Loucy (cell line): ENCODE data around the gene L3MBTL3.

Experiments
- H2AFZ ChIP-seq: fragments of 200-600 bp; sonication (generic); 2 replicates; pipeline ENCODE4 v1.6.0; 2016; ENCODE audit warnings: antibody characterized with exemption, mild to moderate bottlenecking, low read length, moderate library complexity
- H3F3A ChIP-seq: fragments of 200-600 bp; 2 replicates; pipeline ENCODE4 v1.6.0; 2016; ENCODE audit warnings: antibody characterized with exemption, low read depth, mild to moderate bottlenecking
- H3K27me3 ChIP-seq: fragments of 200-600 bp; sonication (generic); 2 replicates; pipeline ENCODE4 v1.6.1; 2014; ENCODE audit warnings: low read length, mild to moderate bottlenecking; ENCODE audit not compliant: insufficient read depth, poor library complexity, severe bottlenecking
- H3K36me3 ChIP-seq: fragments of 200-600 bp; sonication (generic); 2 replicates; pipeline ENCODE4 v1.6.1; 2016; ENCODE audit warnings: low read length; ENCODE audit not compliant: insufficient read depth
- H3K4me1 ChIP-seq: fragments of 200-600 bp; sonication (generic); 2 replicates; pipeline ENCODE4 v1.5.1; 2014; ENCODE audit warnings: low read length, mild to moderate bottlenecking; ENCODE audit not compliant: insufficient read depth, poor library complexity, severe bottlenecking
- H3K4me2 ChIP-seq: fragments of 200-600 bp; sonication (generic); 2 replicates; pipeline ENCODE4 v1.6.0; 2014; ENCODE audit warnings: antibody characterized with exemption, low read length, low read depth, mild to moderate bottlenecking; ENCODE audit not compliant: poor library complexity, severe bottlenecking
- H3K4me3 ChIP-seq: fragments of 200-600 bp; sonication (generic); 2 replicates; pipeline ENCODE4 v1.5.1; 2014; ENCODE audit warnings: low read length, mild to moderate bottlenecking, mixed read lengths; ENCODE audit not compliant: poor library complexity, severe bottlenecking
- H3K79me2 ChIP-seq: fragments of 200-600 bp; sonication (generic); 2 replicates; pipeline ENCODE4 v1.6.1; 2014; ENCODE audit warnings: low read length; ENCODE audit not compliant: insufficient read depth
- H3K9ac ChIP-seq: fragments of 200-600 bp; sonication (generic); 2 replicates; pipeline ENCODE4 v1.6.0; 2014; ENCODE audit warnings: mild to moderate bottlenecking, low read depth, low read length, moderate library complexity; ENCODE audit not compliant: poor library complexity, severe bottlenecking
- H3K9me2 ChIP-seq: fragments of 200-600 bp; sonication (generic); replicated peaks from 2 replicates; pipeline ENCODE4 v1.6.1; 2016; ENCODE audit warnings: low read depth, low read length, mixed read lengths
- H3K9me3 ChIP-seq: fragments of 200-600 bp; sonication (generic); 2 replicates; pipeline ENCODE4 v1.6.1; 2014; ENCODE audit warnings: mild to moderate bottlenecking, antibody characterized with exemption, low read length, low read depth; ENCODE audit not compliant: insufficient read depth
- H4K20me1 ChIP-seq: fragments of 200-600 bp; sonication (generic); 2 replicates; pipeline ENCODE4 v1.6.0; 2014; ENCODE audit warnings: antibody characterized with exemption, low read length, mild to moderate bottlenecking; ENCODE audit not compliant: insufficient read depth, poor library complexity, severe bottlenecking
- EZH2phosphoT487 ChIP-seq: fragments of 200-600 bp; IDR thresholded peaks from 2 replicates; pipeline ENCODE4 v1.6.1; 2018; ENCODE audit warnings: antibody characterized with exemption, mild to moderate bottlenecking, moderate library complexity, borderline replicate concordance
- TF ChIP-seq, protein P1 (sequence below): fragments of 200-600 bp; sonication (generic); conservative IDR thresholded peaks from 2 replicates; pipeline ENCODE4 v1.5.1; 2014; ENCODE audit warnings: mild to moderate bottlenecking, antibody characterized with exemption, low read length

Gene L3MBTL3

DNA sequence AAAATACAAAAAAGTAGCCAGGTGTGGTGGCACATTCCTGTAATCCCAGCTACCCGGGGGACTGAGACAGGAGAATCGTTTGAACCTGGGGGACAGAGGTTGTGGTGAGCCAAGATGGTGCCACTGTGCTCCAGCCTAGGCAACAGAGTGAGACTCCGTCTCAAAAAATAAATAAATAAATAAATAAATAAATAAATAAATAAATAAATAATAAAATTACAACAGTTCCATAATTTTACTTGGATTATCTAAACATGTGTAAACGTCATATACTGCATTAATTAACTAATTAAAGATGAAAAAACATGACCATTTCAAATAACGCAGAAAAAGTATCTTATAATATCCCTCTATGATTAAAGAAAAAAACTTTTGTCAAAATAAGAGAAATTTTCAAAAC lies 138.5 kb downstream of the L3MBTL3 start:
- Histone ChIP-seq H3K9me3 (no peaks in the 10 kb centered on the region), H3K9me2 (no peaks in the 10 kb centered on the region), H3K79me2 (no peaks in the 10 kb centered on the region), H2AFZ (no peak overlapping the region), H3F3A (no peaks in the 10 kb centered on the region), H3K4me2 (no peak overlapping the region), H3K4me1 (no peaks in the 10 kb centered on the region), H4K20me1 (no peaks in the 10 kb centered on the region), H3K27me3 (no peaks in the 10 kb centered on the region), H3K36me3 (no peaks in the 10 kb centered on the region), H3K4me3 (no peak overlapping the region), H3K9ac (no peak overlapping the region)
- TF ChIP-seq, protein P1, sequence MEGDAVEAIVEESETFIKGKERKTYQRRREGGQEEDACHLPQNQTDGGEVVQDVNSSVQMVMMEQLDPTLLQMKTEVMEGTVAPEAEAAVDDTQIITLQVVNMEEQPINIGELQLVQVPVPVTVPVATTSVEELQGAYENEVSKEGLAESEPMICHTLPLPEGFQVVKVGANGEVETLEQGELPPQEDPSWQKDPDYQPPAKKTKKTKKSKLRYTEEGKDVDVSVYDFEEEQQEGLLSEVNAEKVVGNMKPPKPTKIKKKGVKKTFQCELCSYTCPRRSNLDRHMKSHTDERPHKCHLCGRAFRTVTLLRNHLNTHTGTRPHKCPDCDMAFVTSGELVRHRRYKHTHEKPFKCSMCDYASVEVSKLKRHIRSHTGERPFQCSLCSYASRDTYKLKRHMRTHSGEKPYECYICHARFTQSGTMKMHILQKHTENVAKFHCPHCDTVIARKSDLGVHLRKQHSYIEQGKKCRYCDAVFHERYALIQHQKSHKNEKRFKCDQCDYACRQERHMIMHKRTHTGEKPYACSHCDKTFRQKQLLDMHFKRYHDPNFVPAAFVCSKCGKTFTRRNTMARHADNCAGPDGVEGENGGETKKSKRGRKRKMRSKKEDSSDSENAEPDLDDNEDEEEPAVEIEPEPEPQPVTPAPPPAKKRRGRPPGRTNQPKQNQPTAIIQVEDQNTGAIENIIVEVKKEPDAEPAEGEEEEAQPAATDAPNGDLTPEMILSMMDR = no peak

DNA sequence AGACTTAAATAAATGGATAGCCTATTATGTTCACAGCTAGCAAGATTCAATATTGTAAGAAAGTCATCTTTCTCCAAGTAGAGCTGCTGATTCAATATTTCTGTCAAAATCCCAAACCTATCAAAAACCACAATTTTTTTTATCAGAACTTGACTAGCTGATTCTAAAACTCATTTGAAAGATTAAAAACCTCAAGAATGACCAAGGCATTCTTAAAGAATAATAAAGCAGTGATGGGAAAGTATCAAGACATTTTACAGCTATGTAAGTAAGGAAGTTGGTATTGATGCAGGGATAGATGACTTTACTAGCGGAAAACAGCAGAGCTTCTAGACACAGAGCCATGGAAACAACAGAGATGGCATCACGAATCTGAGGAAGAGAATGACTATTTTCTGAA lies 139.7 kb downstream of the L3MBTL3 start:
- H3K36me3 ChIP-seq = no peaks in the 10 kb centered on the region
- no peak overlapping the region for H3K9ac ChIP-seq
- no peaks in the 10 kb centered on the region for H3K9me2 ChIP-seq
- TF ChIP-seq EZH2phosphoT487 = no peak
- TF ChIP-seq, protein P1 = no peak
- H3K4me2 ChIP-seq = no peak overlapping the region
- H4K20me1 ChIP-seq = no peaks in the 10 kb centered on the region
- no peak overlapping the region for H2AFZ ChIP-seq
- no peaks in the 10 kb centered on the region for H3K79me2 ChIP-seq
- no peaks in the 10 kb centered on the region for H3F3A ChIP-seq
- H3K27me3 ChIP-seq = no peaks in the 10 kb centered on the region
- no peaks in the 10 kb centered on the region for H3K4me1 ChIP-seq
- H3K9me3 ChIP-seq = no peaks in the 10 kb centered on the region
- H3K4me3 ChIP-seq = no peak overlapping the region

DNA sequence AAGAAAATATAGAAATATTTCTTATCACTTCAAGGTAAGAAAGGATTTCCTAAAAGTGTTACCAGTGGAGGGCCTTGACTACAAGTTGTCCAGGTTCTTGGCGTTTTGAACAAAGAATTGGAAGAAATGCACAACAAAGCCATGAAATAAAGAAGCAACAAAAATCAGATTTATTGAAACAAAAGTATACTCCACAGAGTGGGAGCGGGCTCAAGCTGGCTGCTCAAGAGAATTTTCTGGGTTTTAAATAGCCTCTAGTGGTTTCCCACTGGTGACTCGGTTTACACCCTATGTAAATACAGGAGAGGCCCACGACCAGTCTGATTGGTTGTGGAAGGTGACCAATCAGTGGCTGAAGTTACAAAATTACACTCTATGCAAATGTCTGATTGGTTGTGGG lies 140.2 kb downstream of the L3MBTL3 start:
- Histone ChIP-seq H3K27me3 (no peaks in the 10 kb centered on the region), H3K4me2 (no peak overlapping the region), H3K4me3 (no peak overlapping the region), H3K4me1 (no peaks in the 10 kb centered on the region), H3K9ac (no peak overlapping the region), H3F3A (no peaks in the 10 kb centered on the region), H3K36me3 (no peaks in the 10 kb centered on the region), H3K79me2 (no peaks in the 10 kb centered on the region), H3K9me3 (no peaks in the 10 kb centered on the region), H3K9me2 (no peaks in the 10 kb centered on the region), H2AFZ (no peak overlapping the region), H4K20me1 (no peaks in the 10 kb centered on the region)
- TF ChIP-seq, protein P1 = no peak
- TF ChIP-seq EZH2phosphoT487 = no peak
